Breast epithelium (tissue), 4 donors: Measurements from ENCODE around the gene WDR19. TPM values are rescaled to one million over a fixed set of nuclear protein-coding genes. Genes with fewer than 3 reads are reported as not detected.
"Not testable (repeated sequence)": the region's sequence is repeated elsewhere in the genome, so short reads cannot be mapped to it uniquely, and the experiment has no call there.

ENCODE experiments used
- DNase-seq, 2 donors: peaks; one replicate each; pipeline ENCODE4 v3.0.0-alpha.2; 2019; ENCODE audit warnings: low spot score in 2 of 2
- H3K27ac ChIP-seq, 2 donors: fragments of 200-600 bp; sonication (generic) in 1 of 2; one replicate each; pipeline ENCODE4 v1.5.1; 2016 to 2019; ENCODE audit warnings: mild to moderate bottlenecking in 1 of 2
- H3K27me3 ChIP-seq, 2 donors: fragments of 200-600 bp; sonication (generic) in 1 of 2; one replicate each; pipeline versions ENCODE4 v1.5.1 to v1.6.0; 2017 to 2019; ENCODE audit warnings: control low read depth in 1 of 2, mild to moderate bottlenecking in 1 of 2
- H3K36me3 ChIP-seq: fragments of 200-600 bp; one replicate; pipeline ENCODE4 v1.5.1; 2019
- H3K4me1 ChIP-seq, 2 donors: fragments of 200-600 bp; sonication (generic); one replicate each; pipeline ENCODE4 v1.5.1; 2016 to 2019; ENCODE audit warnings: control low read depth in 1 of 2
- H3K4me3 ChIP-seq, 3 donors: fragments of 200-600 bp; sonication (generic); 1 replicate in 2 of 3; 2 replicates in 1 of 3; pipeline ENCODE4 v1.5.1; 2016 to 2019; ENCODE audit warnings: mild to moderate bottlenecking in 3 of 3, moderate library complexity in 2 of 3
- H3K9me3 ChIP-seq, 2 donors: fragments of 200-600 bp; sonication (generic) in 1 of 2; one replicate each; pipeline ENCODE4 v1.5.1; 2016 to 2019; ENCODE audit warnings: control low read depth in 1 of 2
- POLR2A ChIP-seq: fragments of 450-650 bp; IDR thresholded peaks from one replicate; pipeline ENCODE4 v1.6.1; 2016; ENCODE audit warnings: antibody characterized with exemption, mild to moderate bottlenecking, moderate library complexity
- POLR2AphosphoS5 ChIP-seq, 3 donors: sonication (generic); formaldehyde crosslinking; IDR thresholded peaks; one replicate each; pipeline ENCODE4 v1.6.1; 2017; ENCODE audit warnings: antibody characterized with exemption in 3 of 3
- intact Hi-C: fragments of 100-400 bp; cut with DNase I; formaldehyde crosslinking; loops from one replicate; pipeline ENCODE4 v1.15.1; 2023; ENCODE audit warnings: low total_unique reads
- total RNA-seq, 3 donors: library from RNA; depleted of rRNA; stranded (reverse); fragments of >200 nt; gene quantifications; one replicate each; pipeline ENCODE4 v1.1.0, GENCODE V29; 2016
- TF ChIP-seq, protein P1 (sequence below), 3 donors: fragments of 450-650 bp; IDR thresholded peaks; one replicate each; pipeline ENCODE4 v1.5.1; 2016 to 2017; ENCODE audit warnings: antibody characterized with exemption in 3 of 3, mild to moderate bottlenecking in 3 of 3, moderate library complexity in 3 of 3

WDR19 gene
- total RNA-seq, 3 donors from 2014 or later, result 65.6 to 75.8 (median 66.5) TPM

DNA sequence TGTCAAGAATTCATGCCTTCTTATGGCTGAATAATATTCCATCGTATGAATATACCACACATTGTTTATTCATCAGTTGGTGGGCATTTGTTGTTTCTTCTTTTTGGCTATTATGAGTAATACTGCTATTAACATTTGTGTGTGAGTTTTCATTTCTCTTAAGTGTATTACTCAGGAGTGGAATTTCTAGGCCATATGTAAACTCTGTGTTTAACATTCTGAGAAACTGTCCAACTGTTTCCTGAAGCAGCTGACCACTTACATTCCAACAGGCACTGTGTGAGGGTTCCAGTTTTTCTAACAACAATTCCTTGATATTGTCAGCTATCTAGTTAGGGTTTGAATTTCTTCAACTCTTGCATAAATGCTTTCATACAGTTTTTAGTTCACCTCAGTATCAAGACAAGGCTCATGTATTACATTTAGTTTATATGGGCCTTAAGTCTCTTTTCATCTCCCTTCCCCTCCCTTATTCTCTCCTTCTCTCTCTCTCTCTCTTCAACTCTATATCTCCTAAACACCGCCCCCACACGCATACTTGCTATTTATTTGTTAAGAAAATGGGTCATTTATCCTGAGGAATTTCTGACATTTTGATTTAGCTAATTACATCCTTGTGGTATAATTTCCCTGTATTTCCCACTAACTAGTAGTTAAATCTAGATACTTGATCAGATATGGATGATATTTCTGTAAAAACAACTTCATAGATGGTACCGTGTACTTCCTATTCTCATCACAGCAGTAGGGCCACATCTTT, 77.4 kb downstream of the WDR19 start:
- no peaks in the 10 kb centered on the region for H3K36me3 ChIP-seq
- H3K27ac ChIP-seq, result no peak overlapping the region
- intact Hi-C loops, result no loop called here
- H3K27me3 ChIP-seq, result no peaks in the 10 kb centered on the region
- TF ChIP-seq POLR2AphosphoS5 (IDR thresholded peaks at IDR 0.05), result no peak
- TF ChIP-seq, protein P1, sequence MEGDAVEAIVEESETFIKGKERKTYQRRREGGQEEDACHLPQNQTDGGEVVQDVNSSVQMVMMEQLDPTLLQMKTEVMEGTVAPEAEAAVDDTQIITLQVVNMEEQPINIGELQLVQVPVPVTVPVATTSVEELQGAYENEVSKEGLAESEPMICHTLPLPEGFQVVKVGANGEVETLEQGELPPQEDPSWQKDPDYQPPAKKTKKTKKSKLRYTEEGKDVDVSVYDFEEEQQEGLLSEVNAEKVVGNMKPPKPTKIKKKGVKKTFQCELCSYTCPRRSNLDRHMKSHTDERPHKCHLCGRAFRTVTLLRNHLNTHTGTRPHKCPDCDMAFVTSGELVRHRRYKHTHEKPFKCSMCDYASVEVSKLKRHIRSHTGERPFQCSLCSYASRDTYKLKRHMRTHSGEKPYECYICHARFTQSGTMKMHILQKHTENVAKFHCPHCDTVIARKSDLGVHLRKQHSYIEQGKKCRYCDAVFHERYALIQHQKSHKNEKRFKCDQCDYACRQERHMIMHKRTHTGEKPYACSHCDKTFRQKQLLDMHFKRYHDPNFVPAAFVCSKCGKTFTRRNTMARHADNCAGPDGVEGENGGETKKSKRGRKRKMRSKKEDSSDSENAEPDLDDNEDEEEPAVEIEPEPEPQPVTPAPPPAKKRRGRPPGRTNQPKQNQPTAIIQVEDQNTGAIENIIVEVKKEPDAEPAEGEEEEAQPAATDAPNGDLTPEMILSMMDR (IDR thresholded peaks at IDR 0.05), result no peak
- TF ChIP-seq POLR2A, result no peak
- DNase-seq, result no peak
- no peak overlapping the region for H3K4me3 ChIP-seq
- H3K4me1 ChIP-seq, result no peaks in the 10 kb centered on the region
- no peaks in the 10 kb centered on the region for H3K9me3 ChIP-seq

DNA sequence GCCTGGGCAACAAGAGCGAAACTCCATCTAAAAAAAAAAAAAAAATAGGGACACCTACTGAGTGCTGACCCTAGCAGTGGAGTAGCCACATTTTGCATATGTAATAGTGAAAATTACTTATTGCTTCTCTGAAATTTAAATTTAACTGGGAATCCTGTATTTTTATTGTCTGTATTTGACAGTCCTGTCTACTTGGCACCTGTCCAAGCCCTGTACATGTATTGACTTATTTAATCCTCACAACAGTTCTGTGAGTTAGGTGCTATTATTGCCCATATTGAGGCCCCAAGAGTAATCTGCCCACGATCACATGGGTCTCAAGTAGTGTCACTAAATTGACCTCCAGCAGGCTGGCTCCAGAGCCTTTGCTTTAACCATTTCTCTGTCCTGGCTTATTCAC, 81.6 kb downstream of the WDR19 start:
- Histone ChIP-seq H3K4me1 (no peaks in the 10 kb centered on the region), H3K27ac (no peak overlapping the region), H3K9me3 (no peaks in the 10 kb centered on the region), H3K36me3 (no peaks in the 10 kb centered on the region), H3K4me3 (no peak overlapping the region), H3K27me3 (no peaks in the 10 kb centered on the region)
- intact Hi-C loops, result no loop called here
- no peak for DNase-seq
- TF ChIP-seq POLR2AphosphoS5 (IDR thresholded peaks at IDR 0.05) (no peak), POLR2A (no peak)
- TF ChIP-seq, protein P1 (IDR thresholded peaks at IDR 0.05), result no peak

DNA sequence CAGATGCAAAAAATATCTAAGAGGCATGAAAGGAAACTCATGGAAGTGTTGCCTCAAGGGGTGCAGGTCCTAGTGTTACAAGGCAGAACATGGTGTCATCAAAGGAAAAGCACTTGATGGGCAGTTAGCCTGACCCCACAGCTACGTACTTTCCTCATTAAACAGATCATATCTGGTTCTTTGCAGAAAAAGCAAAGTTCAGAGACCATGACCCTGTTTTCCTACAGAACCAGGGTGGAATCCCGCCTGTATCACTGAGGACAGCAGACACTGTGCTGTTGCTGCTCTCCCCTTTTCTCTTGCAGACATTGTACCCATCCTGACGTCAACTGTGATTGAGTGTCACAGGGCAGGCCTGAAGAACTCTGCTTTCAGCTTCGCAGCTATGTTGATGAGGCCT, 92.2 kb downstream of the WDR19 start:
- no peaks in the 10 kb centered on the region for H3K9me3 ChIP-seq
- TF ChIP-seq, protein P1 (IDR thresholded peaks at IDR 0.05), result no peak
- TF ChIP-seq POLR2A, result no peak
- no peak for TF ChIP-seq POLR2AphosphoS5 (IDR thresholded peaks at IDR 0.05)
- H3K27ac ChIP-seq, result no peak overlapping the region
- no peaks in the 10 kb centered on the region for H3K27me3 ChIP-seq
- H3K36me3 ChIP-seq, result peaks cover 7% of the 10 kb centered on the region
- DNase-seq, result no peak
- intact Hi-C loops, result no loop called here
- H3K4me3 ChIP-seq, result no peak overlapping the region
- H3K4me1 ChIP-seq, result no peaks in the 10 kb centered on the region

DNA sequence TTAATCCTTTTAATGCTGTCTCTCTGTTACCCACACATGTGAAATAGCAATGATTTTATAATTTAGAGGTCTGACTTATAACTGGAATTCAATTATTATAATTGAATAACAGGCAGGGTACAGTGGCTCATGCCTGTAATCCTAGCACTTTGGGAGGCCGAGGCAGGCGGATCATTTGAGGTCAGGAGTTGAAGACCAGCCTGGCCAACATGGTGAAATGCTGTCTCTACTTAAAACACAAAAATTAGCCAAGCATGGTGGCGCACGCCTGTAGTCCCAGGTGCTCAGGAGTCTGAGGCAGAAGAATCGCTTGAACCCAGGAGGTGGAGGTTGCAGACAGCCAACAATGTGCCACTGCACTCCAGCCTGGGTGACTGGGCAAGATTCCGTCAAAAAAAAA, 95.3 kb downstream of the WDR19 start:
- H3K4me3 ChIP-seq, H3K36me3 ChIP-seq, H3K27ac ChIP-seq, intact Hi-C loops, H3K27me3 ChIP-seq, DNase-seq, H3K4me1 ChIP-seq, H3K9me3 ChIP-seq: not testable (repeated sequence)

DNA sequence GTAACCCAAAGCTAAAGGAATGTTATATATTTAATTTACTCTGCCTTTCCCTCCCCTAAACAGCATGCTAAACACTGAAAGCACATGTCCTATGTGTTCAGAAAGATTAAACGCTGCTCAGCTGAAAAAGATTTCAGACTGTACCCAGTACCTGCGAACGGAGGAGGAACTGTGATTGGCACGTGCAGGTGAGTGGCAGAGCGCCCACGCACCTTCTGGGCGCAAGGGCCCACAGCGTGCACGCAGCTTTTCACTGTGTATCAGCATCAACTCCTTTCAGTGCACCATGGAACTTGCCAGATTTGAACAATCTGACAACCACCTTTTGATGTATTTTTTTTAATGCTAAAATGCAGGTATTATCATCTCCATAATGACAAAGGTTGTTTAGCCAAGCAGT, 96.1 kb downstream of the WDR19 start:
- intact Hi-C loops, result no loop called here
- Histone ChIP-seq H3K4me1 (no peaks in the 10 kb centered on the region), H3K9me3 (no peaks in the 10 kb centered on the region), H3K27ac (no peak overlapping the region), H3K36me3 (peaks cover 7% of the 10 kb centered on the region), H3K4me3 (no peak overlapping the region), H3K27me3 (no peaks in the 10 kb centered on the region)
- TF ChIP-seq, protein P1 (IDR thresholded peaks at IDR 0.05), result no peak
- TF ChIP-seq POLR2A, result no peak
- TF ChIP-seq POLR2AphosphoS5 (IDR thresholded peaks at IDR 0.05), result no peak
- no peak for DNase-seq
